Body of pancreas (tissue), 4 donors: ENCODE results near the gene COL4A2.

Source experiments
- POLR2A ChIP-seq, 3 donors: fragments of 450-650 bp; IDR thresholded peaks; one replicate each; pipeline ENCODE4 v1.6.1; 2016; ENCODE audit warnings: antibody characterized with exemption in 3 of 3, mild to moderate bottlenecking in 2 of 3
- TF ChIP-seq, protein P1 (sequence below), 7 experiments: fragments of 450-650 bp in 4 of 7; fragments of 200-600 bp in 3 of 7; sonication (generic) in 3 of 7; IDR thresholded peaks; one replicate each; pipeline ENCODE4 v1.5.1; 2016 to 2019; ENCODE audit warnings: antibody characterized with exemption in 7 of 7

GRCh38 chr13:110475550-110476219 is 168.6 kb downstream of the COL4A2 start:
- TF ChIP-seq, protein P1, sequence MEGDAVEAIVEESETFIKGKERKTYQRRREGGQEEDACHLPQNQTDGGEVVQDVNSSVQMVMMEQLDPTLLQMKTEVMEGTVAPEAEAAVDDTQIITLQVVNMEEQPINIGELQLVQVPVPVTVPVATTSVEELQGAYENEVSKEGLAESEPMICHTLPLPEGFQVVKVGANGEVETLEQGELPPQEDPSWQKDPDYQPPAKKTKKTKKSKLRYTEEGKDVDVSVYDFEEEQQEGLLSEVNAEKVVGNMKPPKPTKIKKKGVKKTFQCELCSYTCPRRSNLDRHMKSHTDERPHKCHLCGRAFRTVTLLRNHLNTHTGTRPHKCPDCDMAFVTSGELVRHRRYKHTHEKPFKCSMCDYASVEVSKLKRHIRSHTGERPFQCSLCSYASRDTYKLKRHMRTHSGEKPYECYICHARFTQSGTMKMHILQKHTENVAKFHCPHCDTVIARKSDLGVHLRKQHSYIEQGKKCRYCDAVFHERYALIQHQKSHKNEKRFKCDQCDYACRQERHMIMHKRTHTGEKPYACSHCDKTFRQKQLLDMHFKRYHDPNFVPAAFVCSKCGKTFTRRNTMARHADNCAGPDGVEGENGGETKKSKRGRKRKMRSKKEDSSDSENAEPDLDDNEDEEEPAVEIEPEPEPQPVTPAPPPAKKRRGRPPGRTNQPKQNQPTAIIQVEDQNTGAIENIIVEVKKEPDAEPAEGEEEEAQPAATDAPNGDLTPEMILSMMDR (IDR thresholded peaks at IDR 0.05): no peak
- no peak for TF ChIP-seq POLR2A (IDR thresholded peaks at IDR 0.05)
